ENCODE data around the gene MYT1. TPM values are rescaled to one million over a fixed set of nuclear protein-coding genes. Genes with fewer than 3 reads are reported as not detected.

Gene MYT1
- total RNA-seq, 2 donors from 2014 or later: 0.15 TPM; not detected in 1

DNA sequence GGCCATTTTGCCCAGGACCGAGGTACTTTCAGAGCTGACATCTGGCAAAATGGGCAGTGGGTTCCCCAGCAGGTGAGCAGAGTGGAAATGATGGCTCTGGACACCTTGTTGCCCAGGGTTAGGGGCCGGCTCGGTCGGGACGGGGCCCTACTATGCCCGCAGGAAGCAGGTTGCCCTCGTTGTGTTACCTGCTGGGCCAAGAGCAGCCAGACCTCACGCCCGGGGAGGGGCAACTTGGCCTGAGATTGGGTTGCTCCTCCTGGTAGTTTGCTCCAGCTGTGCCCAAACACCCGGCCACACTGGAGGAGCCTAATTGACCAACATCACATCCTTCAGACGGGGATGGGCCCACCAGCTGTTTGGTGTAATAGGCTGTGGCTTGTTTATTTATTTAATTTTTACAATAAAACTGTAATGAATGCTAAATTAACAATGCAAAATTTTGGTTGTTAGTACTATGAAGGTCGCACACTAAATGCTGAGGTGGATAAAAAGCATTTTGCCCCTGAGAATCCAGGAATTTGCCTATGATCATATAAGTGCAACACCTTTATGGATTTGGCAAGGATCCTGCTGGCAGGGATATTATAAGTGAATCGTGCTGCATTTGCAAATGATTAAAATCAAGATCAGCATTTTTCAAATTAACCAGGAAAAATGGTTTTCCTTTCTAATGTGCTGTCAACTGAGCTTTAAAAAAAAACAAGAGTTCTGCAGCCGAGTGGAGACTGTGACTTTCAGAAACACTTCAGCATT, 64.7 kb downstream of the MYT1 start:
- DNase-seq (ENCODE audit: low spot score): no peak
- no peak for TF ChIP-seq CTCF (IDR thresholded peaks at IDR 0.05)
- H3K27me3 ChIP-seq: no peaks in the 10 kb centered on the region
- H3K27ac ChIP-seq: no peak overlapping the region
- H3K4me3 ChIP-seq: no peak overlapping the region
- peaks cover 0 to 28% of the 10 kb centered on the region in 2 donors for H3K4me1 ChIP-seq
- H3K9me3 ChIP-seq: no peaks in the 10 kb centered on the region
- H3K36me3 ChIP-seq: no peaks in the 10 kb centered on the region

DNA sequence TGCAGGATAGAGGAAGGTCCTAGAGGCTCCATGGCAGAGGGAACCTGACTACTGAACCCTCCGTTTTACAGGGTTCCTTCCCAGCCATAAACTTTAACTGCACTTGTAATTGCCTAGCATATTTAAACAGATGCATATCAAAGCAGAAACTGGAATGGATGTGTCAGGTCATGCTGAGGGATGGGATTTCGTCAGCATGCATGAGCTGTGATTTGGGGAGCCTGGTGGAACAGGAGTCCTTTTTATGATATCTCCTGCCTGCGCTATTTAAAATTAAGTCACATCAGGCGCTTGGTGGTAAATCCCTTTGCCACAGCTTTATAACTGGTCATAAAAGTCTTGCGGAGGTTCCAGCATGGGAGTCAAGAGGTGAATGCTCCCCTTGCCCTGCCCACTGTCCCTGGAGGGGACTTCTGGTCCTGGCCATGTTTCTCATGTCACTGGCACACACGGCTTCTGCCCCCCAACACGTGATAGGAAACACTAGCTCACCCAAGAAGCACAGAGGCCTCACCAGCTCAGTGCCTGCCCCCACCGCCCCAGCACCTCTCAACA, 65.3 kb downstream of the MYT1 start:
- H3K9me3 ChIP-seq: no peaks in the 10 kb centered on the region
- DNase-seq (ENCODE audit: low spot score): no peak
- no peak for TF ChIP-seq CTCF (IDR thresholded peaks at IDR 0.05)
- no peak overlapping the region for H3K4me3 ChIP-seq
- no peak overlapping the region for H3K27ac ChIP-seq
- H3K27me3 ChIP-seq: no peaks in the 10 kb centered on the region
- no peaks in the 10 kb centered on the region for H3K36me3 ChIP-seq
- H3K4me1 ChIP-seq: peaks cover 0 to 27% of the 10 kb centered on the region in 2 donors

DNA sequence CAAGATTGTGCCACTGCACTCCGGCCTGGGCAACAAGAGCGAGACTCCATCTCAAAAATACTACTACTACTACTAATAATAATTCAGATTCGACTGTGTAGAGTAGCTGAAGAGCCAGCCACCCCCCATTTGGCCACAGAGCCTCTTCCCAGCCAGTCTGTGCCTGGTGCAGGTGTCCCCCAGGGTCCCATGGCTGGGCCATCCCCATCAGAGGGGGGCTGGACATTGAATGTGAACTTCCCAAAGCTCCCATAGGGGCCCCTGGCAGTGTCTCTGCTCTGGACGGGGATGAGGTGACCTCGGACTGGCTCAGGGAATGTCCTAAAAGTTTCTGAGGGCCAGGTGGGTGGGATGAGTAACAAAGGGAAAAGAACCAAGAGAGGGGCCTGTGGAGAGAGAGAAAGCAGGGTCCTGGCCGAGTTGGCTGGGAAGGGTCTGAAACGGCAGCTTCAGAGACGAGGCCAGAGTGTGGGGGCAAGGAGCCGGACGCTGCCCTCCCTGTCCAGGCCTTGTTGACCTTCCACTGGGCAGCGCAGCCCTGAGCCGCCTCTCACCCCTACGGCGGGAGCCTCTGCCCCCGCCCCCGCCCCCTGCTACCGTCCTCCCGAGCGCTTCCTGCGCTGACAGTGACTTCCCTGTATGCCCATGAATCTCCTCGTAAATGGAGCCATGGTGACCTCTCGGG, 66.4 kb downstream of the MYT1 start:
- no peaks in the 10 kb centered on the region for H3K9me3 ChIP-seq
- no peaks in the 10 kb centered on the region for H3K36me3 ChIP-seq
- no peak overlapping the region for H3K4me3 ChIP-seq
- TF ChIP-seq CTCF (IDR thresholded peaks at IDR 0.05): no peak
- H3K4me1 ChIP-seq: peaks cover 0 to 18% of the 10 kb centered on the region in 2 donors
- no peak for DNase-seq (ENCODE audit: low spot score)
- no peak overlapping the region for H3K27ac ChIP-seq
- H3K27me3 ChIP-seq: no peaks in the 10 kb centered on the region

- no peaks in the 10 kb centered on the region for H3K27me3 ChIP-seq
- no peak for DNase-seq (ENCODE audit: low spot score)
- no peaks in the 10 kb centered on the region for H3K36me3 ChIP-seq
- H3K9me3 ChIP-seq: no peaks in the 10 kb centered on the region
- H3K27ac ChIP-seq: peak overlapping the region; percentile 39 to 69
- no peak overlapping the region for H3K4me3 ChIP-seq
- H3K4me1 ChIP-seq: peaks cover 0 to 18% of the 10 kb centered on the region in 2 donors
- TF ChIP-seq CTCF (IDR thresholded peaks at IDR 0.05): no peak
Observed at GRCh38 chr20:64231621-64232550, 67.6 kb downstream of the MYT1 start.

DNA sequence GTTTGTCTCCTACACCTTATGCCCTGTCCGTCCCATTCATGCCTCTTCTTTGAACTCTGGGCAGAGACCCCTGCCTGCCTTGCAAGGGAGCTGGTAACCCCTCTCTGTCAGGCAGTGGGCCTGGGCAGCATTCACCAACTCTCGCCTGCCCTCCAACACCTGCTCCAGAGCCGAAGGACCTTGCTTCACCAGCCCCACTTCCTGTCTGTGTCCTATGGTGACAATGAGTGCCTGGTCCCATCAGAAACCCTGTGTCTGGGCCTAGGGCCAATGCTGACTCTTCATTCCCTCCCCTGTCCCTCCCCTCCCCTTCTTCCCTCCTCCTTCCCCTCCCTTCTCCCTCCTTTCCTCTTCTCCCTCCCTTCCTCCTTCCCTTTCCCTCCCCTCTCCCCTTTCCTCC, 68.5 kb downstream of the MYT1 start:
- no peak for DNase-seq (ENCODE audit: low spot score)
- no peaks in the 10 kb centered on the region for H3K36me3 ChIP-seq
- peak overlapping the region; percentile 39 to 69 for H3K27ac ChIP-seq
- TF ChIP-seq CTCF (IDR thresholded peaks at IDR 0.05): no peak
- no peak overlapping the region for H3K4me3 ChIP-seq
- H3K4me1 ChIP-seq: peaks cover 0 to 18% of the 10 kb centered on the region in 2 donors
- H3K27me3 ChIP-seq: no peaks in the 10 kb centered on the region
- H3K9me3 ChIP-seq: no peaks in the 10 kb centered on the region

All from right atrium auricular region (tissue), 2 donors.